HuH-7.5 (cell line): Measurements from ENCODE around the gene ZNF410.
"Not testable (repeated sequence)": the region's sequence is repeated elsewhere in the genome, so short reads cannot be mapped to it uniquely, and the experiment has no call there.

ENCODE experiments used
- DNase-seq: peaks from one replicate; pipeline ENCODE4 v3.0.0; 2011; ENCODE audit warnings: low spot score

ZNF410 gene

DNA sequence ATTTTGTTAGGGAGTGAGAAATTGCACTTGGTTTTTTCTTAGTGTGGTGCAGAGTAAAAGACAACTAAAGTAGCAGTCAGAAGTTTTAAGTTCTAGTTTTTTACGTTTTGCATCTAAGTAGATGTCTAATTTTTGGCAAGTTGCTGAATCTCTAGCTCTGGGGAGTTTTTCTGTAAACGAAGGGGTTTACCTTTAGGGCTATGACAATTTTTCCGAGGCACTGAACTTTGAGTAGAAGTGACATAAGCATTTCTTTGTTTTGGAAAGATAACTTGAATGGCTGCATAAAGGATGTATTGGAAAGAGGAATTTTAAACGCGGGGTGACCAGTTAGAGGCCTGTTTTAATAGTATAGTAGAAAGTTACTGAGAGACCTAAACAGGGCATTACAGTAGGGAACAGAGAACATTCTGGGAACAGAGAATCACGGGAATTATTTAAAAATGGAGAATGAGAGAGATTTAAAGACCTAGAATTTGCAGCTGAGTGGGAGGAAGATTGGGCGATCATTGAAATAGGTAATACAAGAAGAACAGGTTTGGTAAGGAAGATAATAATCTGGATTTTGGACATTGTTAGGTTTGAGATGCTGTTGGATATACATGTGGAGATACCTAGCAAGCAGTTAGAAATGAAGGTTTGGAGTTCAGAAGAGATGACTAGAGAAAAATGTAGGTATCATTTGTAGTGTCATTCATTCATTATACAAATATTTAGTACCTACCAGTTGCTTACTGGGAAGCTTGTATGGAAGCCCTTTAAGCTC, 1.2 kb downstream of the ZNF410 start:
- peak; percentile 10 for DNase-seq

DNA sequence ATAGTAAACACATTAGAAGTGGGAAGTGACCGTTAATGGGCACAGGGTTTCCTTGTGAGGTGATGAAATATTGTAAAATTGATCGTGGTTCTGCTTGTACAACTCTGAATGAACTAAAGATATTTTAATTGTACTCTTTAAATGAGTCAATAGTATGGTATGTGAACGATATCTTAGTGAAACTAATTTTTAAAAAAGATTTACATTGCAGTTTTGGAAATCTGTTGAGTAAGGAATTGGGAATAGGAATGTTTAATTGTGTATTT, 1.7 kb downstream of the ZNF410 start:
- DNase-seq, result no peak

DNA sequence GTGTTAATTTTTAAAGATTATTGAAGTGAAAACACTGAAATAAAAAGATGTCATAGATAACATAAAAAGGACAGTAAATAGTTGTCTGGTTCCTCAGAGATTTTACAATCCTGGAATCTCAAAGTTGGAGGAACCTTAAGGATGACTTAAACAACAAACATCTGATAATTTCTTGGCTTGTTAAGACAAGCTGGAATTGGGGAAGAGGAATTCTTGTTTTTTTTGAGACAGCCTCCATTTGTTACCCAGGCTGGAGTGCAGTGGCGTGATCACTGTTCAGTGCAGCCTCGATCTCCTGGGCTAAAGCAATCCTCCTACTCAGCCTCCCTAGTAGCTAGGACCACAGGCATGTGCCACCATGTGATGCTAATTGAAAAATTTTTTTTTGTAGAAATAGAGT, 2.3 kb downstream of the ZNF410 start:
- DNase-seq, result no peak

DNA sequence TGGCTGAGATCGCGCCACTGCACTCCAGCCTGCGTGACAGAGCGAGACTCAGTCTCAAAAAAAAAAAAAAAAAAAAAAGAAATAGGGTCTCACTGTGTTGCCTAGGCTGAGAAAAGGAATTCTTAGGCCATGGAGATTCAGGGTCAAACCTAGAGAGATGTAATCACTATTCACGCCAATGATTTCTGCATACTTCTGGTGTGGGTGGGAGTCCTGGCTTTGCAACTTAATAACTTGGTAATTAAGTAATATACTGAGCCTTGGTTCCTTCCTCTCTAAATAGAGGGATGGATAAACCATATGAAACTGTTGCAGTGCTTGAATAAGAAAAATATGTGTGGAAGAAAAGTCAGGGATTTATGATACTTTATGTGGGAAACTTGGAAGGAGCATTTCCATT, 2.7 kb downstream of the ZNF410 start:
- DNase-seq, result no peak

DNA sequence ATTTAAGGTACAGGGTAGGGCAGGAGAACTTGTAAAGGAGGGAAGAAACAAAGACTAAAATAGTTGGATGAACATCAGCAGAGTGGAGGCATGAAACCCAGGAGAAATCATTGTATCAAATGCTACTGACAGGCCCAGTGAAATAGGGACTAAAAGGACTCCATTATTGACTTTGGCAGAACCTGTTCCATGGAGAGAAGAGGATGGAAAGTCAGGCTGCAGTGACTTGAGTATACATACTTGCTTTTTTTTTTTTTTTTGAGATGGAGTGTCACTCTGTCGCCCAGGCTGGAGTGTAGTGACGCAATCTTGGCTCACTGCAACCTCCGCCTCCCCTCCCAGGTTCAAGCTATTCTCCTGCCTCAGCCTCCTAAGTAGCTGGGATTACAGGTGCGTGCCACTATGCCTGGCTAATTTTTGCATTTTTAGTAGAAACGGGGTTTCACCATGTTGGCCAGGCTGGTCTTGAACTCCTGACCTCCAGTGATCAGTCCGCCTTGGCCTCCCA, 7.6 kb downstream of the ZNF410 start:
- DNase-seq, result not testable (repeated sequence)

DNA sequence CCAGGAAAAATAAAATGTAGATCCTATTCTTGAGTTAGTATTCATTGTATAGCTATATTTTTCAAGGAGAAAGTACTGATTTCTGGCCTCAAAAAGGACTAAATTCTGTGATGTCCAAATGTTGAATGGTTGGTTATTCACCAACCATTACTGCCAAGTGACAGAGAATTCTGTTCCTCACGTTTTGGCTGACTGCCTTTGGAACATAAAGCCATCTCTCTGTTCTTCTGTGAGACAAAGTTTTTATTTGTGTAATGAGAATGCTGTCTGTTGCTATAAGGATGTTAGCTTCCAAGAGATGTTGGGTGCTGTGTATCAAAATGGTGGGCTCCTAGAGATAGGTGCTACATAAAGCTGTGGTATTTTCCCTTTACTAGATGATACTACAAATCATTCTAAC, 9.3 kb downstream of the ZNF410 start:
- no peak for DNase-seq

DNA sequence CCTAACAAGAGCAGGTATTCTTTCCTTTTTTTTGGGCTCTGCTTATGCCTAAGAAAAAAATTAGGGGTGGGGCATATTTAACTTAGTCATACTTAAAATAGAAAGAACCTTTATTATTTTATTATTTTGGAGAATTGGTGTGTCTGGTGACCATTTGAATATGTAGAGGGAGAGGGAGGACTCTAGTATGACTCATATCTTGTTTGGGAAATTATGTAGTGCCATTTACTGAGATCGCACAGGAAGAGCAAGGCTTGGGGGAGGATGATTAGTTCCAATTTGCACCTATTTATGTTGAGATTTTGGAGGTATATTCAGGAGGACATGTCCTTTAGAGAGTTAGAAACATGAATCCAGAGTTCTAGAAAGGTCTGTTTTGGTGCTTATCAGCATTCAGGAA, 9.9 kb downstream of the ZNF410 start:
- DNase-seq, result no peak

DNA sequence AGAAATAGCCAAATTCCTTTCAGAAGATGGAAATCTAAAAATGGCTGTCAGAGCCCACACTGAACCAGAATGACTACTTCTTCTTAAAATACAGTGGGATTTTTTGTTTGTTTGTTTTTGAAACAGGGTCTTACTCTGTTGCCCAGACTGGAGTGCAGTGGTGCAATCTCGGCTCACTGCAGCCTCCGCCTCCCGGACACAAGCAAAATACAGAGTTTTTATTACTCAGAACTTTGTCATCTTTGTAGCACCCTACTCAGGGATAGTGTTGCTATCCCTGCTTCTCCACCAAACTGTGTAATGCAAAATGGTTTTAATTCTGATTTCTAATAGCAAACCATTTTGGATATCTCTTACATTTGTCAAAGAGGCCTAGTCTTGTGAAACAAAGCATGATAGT, 16.4 kb downstream of the ZNF410 start:
- DNase-seq, result no peak

DNA sequence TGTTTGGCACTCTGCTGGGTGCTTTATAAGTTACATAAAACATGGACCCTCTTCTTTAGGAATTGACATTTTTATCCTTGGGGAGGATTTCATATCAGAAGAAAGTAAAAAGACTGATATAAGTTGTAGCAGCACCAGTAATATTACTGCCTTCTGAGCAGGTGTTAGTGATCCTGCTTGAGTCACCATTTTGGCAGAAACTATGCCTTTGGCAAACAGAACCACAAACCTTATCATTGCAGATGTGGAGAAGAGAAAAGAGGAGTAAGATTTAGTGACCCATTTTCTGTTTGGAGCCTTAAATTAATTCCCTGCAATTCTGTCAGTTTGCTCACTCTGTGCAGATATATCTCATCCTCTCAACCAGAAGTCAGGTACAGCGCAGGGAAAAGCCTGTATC, 23.0 kb downstream of the ZNF410 start:
- no peak for DNase-seq

DNA sequence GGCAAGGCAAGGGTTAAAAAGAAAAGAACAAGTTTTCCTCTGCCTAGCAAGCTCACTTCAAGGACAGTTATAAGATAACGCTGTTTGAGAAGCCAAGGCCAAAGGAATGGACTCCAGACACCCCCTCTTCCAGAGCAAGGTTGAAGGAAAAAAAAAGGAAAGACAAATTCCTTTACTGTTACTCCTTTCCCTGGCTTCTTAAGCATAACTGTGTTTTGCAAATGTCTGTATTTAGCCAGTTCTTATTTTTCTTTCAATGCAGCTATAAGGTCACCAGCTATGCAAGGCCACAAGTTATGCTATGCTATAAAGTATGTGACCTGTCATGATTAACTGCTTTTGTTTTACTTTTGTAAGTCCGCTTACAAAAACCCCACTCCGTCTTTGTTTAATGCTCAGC, 26.6 kb downstream of the ZNF410 start:
- no peak for DNase-seq

DNA sequence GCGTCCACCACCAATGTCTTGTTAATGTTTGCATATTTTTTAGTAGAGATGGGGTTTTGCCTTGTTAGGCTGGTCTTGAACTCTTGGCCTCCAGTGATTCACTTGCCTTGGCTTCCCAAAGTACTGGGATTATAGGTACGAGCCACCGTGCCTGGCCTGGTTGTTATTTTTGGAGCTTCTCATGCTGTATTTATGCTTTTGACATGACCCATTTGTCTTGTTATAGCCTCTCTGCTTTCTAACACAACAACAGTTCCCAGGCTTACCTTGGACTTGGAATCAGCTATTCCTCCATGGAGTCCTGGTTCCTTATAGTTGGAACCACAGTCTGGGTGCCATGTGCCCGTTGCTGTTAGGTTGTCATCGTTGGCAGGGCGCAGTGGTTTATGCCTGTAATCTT, 29.7 kb downstream of the ZNF410 start:
- DNase-seq, result no peak

DNA sequence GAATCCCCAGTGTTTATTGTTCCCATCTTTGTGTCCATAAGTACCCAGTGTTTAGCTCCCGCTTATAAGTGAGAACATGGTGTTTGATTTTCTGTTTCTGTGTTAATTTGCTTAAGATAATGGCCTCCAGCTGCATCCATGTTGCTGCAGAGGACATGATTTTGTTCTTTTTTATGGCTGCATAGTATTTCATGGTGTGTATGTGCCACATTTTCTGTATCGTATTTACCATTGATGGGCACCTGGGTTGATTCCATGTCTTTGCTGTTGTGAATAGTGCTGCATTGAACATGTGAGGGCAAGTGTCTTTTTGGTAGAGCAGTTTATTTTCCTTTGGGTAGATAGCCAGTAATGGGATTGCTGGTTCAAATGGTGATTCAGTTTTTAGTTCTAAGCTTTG, 32.8 kb downstream of the ZNF410 start:
- DNase-seq, result not testable (repeated sequence)

DNA sequence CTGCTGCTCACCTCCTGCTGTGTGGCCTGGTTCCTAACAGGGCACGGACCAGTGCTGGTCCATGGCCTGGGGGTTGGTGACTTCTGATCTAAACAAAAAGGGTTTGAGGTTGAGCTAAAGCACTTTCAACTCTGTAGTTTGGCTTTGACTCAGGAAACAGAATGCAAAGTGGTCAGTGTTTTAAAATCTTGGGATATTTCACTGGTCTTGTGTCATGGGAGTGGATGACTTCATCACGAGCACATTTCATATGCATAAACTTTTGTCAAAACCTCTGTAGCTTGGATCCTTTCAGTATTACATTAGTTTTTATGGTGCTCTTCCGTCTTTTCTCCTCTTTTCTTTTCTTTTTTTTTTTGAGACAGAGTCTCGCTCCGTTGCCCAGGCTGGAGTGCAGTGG, 37.7 kb downstream of the ZNF410 start:
- no peak for DNase-seq

DNA sequence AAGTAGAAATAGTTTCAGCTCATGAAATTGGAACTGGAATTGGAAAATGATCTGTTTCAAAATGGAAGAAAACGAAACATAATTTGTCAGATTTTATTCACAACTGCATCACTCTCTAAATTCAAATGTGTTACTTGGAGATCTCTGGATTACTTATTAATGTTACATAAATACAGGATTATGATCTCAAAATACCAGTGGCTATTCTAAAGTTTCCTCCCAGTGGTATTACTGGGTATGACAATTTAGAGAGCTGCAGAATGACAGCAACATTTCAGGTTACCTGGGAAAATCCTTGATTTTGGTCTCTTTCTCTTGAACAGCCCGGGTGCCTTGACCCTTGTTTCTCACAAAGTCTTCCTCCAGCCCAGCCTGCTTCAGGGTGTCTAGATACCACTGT, 49.0 kb downstream of the ZNF410 start:
- peak; percentile 19 for DNase-seq

DNA sequence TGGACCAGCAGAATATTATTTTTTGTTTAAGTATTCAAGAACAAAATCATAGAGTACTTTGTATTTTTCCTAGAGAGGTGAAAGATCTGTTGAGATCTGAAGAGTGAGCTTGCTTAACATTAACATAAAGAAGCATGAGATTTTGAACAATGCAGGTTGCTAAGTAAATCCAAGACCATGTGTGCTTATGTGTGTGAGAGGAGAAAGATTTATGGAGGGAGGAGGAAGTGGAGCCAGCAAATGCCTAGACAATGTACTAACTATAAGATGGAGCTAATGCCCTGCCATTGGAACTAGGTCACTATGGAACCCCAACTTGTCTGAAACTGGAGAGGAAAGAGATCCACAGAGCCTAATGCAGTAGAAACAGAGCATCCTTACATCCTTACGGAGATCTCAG, 49.9 kb downstream of the ZNF410 start:
- DNase-seq, result no peak

DNA sequence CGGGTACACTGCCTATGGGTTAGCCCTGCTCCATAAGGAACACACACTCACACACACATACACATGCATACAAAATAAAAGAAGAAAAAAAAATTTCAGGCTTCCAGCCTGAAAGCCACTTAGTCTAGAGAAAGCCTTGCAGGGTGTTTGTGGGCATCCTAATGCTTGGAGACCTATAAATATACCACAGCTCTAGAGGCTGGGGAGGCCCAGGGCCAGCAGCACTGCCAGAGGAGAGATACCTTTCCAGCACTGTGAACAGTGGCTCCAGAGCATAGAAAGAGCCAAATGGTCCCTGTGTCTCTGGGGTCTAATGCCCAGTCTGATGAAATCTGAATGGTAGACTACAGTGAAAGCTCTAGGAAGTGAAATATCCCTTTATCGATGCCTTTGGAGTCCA, 50.4 kb downstream of the ZNF410 start:
- DNase-seq, result no peak

DNA sequence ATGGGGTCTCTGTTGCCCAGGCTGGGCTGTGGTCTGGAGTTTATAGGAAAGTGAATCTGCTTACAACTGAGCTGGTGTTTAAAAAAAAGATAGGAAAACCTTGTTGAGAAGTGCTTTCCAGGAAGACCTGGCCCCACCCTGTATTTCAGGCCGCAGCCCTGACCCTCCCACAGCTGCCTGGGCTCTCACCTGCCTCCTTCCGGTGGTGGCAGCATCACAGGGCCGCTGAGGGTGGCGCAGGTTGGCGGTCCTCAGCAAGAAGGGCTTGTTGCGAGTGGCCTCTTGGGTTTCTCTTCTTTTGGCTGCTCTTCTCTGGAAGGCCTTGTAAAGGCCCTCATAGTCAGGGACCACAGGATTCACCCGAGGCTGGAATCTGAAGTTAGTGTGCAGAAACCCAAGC, 55.5 kb downstream of the ZNF410 start:
- DNase-seq, result no peak

DNA sequence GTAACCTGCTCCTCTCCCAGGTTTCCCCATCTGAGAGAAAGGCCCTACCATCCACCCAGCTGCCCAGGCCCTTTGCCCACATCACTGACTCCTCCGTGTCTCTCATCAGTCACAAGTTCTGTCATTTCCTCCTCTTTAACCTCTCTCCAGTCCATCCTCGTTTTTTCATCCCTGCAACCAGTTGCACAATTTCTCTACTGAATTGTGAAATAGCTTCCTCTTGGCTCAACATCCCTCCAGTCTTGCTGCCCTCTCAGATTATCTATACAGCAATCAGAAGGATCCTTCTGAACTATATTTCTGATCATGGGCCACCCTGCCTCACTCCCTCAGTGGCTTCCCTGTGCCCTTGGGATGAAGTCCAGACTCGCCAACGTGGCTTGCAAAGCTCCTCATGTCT, 56.4 kb downstream of the ZNF410 start:
- peak; percentile 57 for DNase-seq

DNA sequence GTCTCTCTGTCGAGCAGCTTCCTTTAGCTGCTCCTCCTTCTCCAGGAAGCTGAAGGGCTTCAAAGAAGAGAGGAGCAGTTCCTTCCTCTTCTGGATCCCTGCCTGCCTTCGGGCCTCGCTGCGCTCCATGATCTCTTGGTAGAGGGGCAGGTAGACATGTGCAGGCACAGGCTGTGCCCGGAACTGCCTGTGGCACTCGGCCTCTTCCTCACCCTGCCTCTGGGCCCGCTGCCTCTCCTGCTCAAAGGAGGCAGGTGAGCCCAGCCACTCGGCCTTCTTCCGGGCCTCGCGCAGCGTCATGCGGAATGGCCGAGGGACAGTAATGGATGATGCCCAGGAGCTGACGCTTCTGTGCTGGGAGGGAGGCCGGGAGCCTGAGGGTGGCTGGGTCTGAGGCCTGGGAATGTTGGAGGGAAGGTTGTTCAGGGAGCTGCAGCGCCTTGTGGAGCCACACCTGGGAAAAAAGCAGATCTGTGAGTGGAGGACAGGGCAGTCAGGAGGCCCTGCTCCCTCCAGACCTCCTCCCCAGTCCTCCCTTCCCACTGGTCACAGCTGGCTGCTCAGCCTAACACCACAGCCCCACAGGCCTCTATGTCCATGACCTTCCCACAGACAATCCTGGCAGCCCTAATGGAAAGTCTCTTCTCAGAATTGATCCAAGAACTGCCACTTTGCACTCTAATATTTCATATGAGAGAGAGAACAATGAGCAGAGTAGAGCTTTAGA, 57.9 kb downstream of the ZNF410 start:
- DNase-seq, result no peak

DNA sequence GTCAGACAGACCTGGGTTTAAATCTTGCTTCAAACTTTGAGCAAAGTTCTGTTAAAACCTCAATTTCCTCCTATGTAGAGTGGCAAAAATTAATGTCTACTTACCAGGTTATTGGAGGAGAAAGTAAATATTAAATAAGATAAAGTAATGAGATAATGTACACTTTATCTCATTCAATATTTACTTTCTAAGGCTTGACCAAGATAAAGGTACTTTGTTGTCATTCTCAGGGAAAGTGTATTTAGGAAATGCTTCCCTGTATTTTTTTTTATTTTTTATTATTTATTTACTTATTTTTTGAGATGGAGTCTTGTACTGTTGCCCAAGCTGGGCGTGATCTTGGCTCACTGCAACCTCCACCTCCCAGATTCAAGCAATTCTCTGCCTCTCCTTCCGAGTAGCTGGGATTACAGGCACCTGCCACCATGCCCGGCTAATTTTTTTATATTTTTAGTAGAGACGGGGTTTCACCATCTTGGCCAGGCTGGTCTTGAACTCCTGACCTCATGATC, 58.6 kb downstream of the ZNF410 start:
- DNase-seq, result no peak

DNA sequence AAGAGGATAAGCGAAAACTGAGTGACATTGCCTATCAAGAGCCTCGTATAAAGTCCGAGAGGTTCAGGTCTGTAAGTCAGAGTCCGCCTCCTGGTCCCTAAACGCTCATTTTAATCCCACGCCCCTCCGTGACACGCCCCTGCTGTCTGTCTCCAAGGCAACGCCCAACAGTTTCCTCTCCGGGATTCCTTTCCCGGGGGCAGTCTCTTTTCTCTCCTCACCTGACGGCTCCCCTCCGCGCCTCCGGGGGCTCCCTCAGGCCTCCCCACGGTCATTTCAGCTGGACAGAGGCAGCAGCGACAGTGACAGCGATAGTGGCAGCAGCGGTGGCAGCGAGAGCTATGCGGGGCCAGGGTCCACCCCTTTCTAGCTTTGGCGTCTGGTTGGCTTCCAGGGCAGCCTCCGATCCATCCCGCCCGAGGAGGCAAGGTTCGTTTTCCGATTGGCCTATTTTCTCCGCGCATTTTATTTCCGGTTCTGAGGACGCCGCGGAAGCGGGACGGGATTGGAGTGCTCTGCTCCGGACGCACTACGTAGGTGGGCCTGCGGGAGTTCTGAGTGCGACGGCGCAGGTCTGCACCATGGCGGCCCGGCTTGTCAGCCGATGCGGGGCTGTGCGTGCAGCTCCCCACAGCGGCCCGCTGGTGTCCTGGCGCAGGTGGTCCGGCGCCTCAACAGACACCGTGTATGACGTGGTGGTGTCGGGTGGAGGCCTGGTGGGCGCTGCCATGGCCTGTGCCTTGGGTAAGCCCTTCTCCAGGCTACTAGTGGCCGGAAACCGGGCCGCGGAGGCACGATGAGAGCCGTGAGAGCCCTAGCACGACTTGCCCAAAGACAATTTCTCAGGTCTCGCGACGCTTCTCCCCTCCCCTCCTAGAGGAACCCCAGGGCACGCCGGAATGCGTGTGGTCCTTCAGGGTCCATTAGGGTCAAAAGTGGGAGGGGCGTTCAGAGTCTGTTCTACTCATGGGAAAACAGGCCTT, 63.4 kb downstream of the ZNF410 start, which contains the start of the genes COQ6 and FAM161B:
Gene COQ6, plus strand, starts transcription at position 551 of the 983 bp plus-strand sequence. Its CDS starts 31 bp downstream, at position 582.
Gene FAM161B, minus strand, starts transcription at position 343 of the 983 bp plus-strand sequence. Its CDS starts 68 bp downstream, at position 275.
- peak; percentile 75 for DNase-seq

DNA sequence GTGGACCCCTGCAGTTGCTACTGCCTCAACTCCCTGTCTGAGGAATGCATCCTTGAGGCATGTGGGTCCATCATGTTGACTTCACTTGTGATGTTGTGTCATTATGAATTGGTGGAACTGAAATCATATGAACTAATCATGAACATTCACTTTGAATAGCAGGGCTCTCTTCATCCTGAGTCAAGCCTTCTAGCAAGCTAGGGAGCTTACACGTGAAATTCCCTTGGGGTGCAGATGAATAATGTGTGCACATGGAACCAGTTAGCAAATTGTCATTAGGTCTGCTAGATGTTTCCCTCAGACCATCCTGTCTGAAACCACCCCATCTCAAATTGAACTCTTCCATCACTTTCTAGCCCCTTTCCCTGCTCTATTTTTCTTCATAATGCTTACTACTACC, 67.1 kb downstream of the ZNF410 start:
- no peak for DNase-seq
